ENCODE results near the gene RIPPLY3. TPM values are rescaled to one million over a fixed set of nuclear protein-coding genes. Genes with fewer than 3 reads are reported as not detected.
"Not testable (repeated sequence)": the region's sequence is repeated elsewhere in the genome, so short reads cannot be mapped to it uniquely, and the experiment has no call there.

The RIPPLY3 gene
- total and polyA plus RNA-seq, 8 donors: 0.18 to 0.65 (median 0.50) TPM; not detected in 4

DNA sequence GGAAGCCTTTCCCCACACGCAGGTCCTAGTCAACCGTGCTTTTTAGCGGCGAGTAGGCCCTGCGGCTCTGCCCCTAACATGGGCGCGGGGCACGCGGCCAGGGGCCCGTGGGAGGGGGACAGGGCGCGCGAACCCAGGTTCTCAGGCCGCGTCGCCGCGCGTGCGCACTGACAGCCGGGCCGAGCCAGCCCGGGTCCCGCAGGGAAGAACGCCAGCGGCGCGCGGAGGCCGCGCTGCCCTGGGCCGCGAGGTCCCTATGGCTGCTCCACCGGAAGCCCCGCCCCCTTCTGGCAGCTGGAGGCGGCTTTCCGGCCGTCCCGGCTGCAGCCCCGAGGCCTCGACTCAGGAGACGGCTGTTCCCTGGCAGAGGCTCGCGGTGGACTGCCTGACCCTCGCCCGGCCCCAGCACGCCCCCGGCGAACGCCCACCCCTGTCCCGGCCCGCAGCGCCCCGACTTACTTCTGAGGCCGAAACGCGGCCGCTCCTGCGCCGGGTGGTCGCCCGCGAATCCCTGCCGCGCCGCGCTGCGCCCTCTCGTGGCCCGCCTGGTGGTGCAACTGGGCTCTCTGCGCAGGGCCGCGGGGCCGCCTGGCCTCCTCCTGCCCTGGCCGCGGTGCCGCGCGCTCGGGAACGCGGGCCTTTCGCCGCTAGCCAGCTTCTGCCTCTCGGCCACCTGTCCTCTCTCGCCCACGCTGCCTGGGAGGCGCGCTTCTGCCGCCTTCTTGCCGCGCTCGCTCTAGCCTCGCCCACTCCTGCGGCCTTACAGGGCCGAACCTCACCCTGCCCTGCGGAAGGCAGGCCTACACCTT is 16.6 kb upstream of the RIPPLY3 start:
- H3K4me1 ChIP-seq: peaks cover 6 to 20% (median 16%) of the 10 kb centered on the region in 4 donors
- 2 to 6% (median 2%) methylated on average over 11 to 97 of the region's 97 CpGs for WGBS, 5 donors
- H3K27ac ChIP-seq: peak overlapping the region; percentile 89 to 96 (median 93)
- intact Hi-C loops (cut with DNase I; ENCODE audit: low total_unique reads): no loop called here
- peak; percentile 96 to 98 for DNase-seq
- TF ChIP-seq EP300 (IDR thresholded peaks at IDR 0.05) (no peak), POLR2AphosphoS5 (IDR thresholded peaks at IDR 0.05) (peak in 2 of 3 donors; percentile 37 to 54), POLR2A (IDR thresholded peaks at IDR 0.05) (no peak)
- TF ChIP-seq, protein P1, sequence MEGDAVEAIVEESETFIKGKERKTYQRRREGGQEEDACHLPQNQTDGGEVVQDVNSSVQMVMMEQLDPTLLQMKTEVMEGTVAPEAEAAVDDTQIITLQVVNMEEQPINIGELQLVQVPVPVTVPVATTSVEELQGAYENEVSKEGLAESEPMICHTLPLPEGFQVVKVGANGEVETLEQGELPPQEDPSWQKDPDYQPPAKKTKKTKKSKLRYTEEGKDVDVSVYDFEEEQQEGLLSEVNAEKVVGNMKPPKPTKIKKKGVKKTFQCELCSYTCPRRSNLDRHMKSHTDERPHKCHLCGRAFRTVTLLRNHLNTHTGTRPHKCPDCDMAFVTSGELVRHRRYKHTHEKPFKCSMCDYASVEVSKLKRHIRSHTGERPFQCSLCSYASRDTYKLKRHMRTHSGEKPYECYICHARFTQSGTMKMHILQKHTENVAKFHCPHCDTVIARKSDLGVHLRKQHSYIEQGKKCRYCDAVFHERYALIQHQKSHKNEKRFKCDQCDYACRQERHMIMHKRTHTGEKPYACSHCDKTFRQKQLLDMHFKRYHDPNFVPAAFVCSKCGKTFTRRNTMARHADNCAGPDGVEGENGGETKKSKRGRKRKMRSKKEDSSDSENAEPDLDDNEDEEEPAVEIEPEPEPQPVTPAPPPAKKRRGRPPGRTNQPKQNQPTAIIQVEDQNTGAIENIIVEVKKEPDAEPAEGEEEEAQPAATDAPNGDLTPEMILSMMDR (IDR thresholded peaks at IDR 0.05): peak in 5 of 7 experiments; percentile 47 to 96 (median 84)
- H3K9me3 ChIP-seq: peaks cover 0 to 6% (median 0%) of the 10 kb centered on the region in 4 donors
- H3K4me3 ChIP-seq: peak overlapping the region; percentile 52 to 66 (median 60)
- H3K27me3 ChIP-seq: peaks cover 0 to 11% (median 3%) of the 10 kb centered on the region in 3 donors
- no peaks in the 10 kb centered on the region for H3K36me3 ChIP-seq

DNA sequence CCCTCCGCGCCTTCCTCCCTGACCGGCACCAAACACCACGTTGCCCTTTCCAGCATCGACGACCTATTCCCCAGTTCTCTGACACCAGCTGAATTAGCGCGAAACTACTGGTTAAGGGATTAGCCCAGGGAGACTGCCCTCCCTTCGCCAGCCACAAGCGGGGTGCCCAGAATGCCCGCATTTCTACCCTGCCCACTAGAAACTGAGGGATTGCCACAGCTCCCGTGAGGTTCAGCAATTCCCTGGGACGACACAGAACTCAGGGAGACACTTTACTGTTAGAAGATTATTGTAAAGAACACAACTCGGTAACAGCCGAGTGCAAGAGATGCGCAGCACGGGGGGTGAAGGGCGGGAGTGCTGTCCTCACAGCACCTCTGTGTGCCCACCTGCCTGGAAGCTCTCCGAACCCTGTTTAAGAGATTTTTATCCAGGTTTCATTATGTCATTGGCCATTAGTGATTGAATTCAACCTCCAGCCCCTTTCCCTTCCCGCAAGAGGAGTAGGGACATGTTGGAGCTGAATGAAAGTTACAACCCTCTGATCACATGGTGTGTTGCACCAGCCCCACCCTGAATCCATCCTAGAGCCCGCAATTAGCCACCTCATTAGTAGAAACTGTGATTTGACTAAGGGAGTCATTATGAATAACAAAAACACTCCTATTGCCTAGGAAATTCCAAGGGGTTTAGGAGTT is 15.8 kb upstream of the RIPPLY3 start:
- H3K4me3 ChIP-seq: peak overlapping the region; percentile 52 to 66 (median 60)
- H3K4me1 ChIP-seq: peaks cover 6 to 20% (median 16%) of the 10 kb centered on the region in 4 donors
- H3K36me3 ChIP-seq: no peaks in the 10 kb centered on the region
- 62 to 69% (median 67%) methylated on average over 18 to 21 of the region's 21 CpGs for WGBS, 5 donors
- peaks cover 0 to 11% (median 3%) of the 10 kb centered on the region in 3 donors for H3K27me3 ChIP-seq
- H3K27ac ChIP-seq: peak overlapping the region; percentile 89 to 96 (median 93)
- intact Hi-C loops (cut with DNase I; ENCODE audit: low total_unique reads): no loop called here
- TF ChIP-seq POLR2AphosphoS5 (IDR thresholded peaks at IDR 0.05) (no peak), EP300 (IDR thresholded peaks at IDR 0.05) (no peak), POLR2A (IDR thresholded peaks at IDR 0.05) (no peak)
- TF ChIP-seq, protein P1 (IDR thresholded peaks at IDR 0.05): no peak
- H3K9me3 ChIP-seq: peaks cover 0 to 6% (median 0%) of the 10 kb centered on the region in 4 donors
- DNase-seq: no peak

DNA sequence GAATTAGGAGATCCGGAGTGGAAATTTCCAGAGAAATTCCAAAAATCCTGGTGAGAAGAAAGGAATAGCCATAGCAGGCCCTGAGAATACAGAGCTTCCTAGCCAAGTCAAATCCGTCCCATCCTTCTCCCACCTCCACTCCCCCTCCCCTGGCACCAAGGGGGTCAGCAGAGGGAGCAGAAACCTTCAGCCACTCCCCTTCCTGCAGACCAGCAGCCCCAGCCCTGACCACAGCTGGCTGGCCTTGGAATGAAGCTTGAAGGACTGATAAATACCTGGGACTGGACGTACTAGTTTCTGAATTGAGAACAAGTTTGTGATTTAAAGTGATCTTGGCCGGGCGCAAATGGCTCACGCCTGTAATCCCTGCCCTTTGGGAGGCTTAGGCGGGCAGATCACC is 13.8 kb upstream of the RIPPLY3 start:
- WGBS, 5 donors: 32 to 70% (median 56%) methylated on average over 7 of the region's 7 CpGs
- H3K9me3 ChIP-seq: peaks cover 0 to 6% (median 0%) of the 10 kb centered on the region in 4 donors
- TF ChIP-seq EP300 (IDR thresholded peaks at IDR 0.05): no peak
- TF ChIP-seq, protein P1 (IDR thresholded peaks at IDR 0.05): no peak
- TF ChIP-seq POLR2AphosphoS5 (IDR thresholded peaks at IDR 0.05): no peak
- no peak for TF ChIP-seq POLR2A (IDR thresholded peaks at IDR 0.05)
- no peaks in the 10 kb centered on the region for H3K36me3 ChIP-seq
- peak; percentile 34 to 39 for DNase-seq
- peaks cover 6 to 20% (median 16%) of the 10 kb centered on the region in 4 donors for H3K4me1 ChIP-seq
- intact Hi-C loops (cut with DNase I; ENCODE audit: low total_unique reads): no loop called here
- H3K27ac ChIP-seq: no peak overlapping the region
- no peak overlapping the region for H3K4me3 ChIP-seq
- H3K27me3 ChIP-seq: peaks cover 0 to 11% (median 3%) of the 10 kb centered on the region in 3 donors

DNA sequence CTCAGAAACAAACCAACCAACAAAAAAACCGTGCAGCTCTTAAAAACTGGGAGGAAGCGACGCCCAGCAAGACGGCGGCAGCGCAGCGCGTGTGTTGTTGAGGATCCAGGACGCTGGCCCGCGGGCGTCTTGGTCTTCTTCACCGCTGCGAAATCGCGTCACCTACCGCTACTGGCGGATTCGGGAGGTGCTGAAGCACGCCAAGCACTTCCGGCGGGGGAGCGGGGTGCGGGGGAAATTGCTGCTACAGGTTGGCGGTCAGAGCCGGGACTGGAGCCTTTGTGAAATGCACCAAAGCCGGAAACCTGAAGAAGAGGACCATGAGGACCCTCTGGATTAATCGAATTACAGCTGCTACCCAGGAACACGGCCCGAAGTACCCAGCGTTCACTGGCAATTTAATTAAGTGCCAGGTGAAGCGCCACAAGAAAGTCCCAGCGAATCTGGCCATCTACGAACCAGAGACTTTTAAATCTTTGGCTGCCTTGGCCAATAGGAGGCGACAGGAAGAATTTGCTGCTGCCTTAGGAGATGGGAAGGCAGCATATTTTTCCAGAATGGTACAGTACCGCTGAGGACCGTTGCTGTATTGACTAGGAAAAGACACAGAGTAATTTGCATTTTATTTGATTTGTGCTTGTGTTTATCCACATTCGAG is 11.9 kb upstream of the RIPPLY3 start:
- peak in 1 of 2 donors; percentile 52 for DNase-seq
- Histone ChIP-seq H3K27ac (no peak overlapping the region), H3K27me3 (peaks cover 0 to 11% (median 3%) of the 10 kb centered on the region in 3 donors), H3K4me1 (peaks cover 6 to 10% (median 6%) of the 10 kb centered on the region in 4 donors), H3K36me3 (no peaks in the 10 kb centered on the region), H3K9me3 (peaks cover 0 to 6% (median 0%) of the 10 kb centered on the region in 4 donors), H3K4me3 (peak overlapping the region in 2 of 4 donors; percentile 12)
- WGBS, 5 donors: 34 to 50% (median 46%) methylated on average over 34 to 38 of the region's 38 CpGs
- TF ChIP-seq POLR2AphosphoS5 (IDR thresholded peaks at IDR 0.05) (no peak), POLR2A (IDR thresholded peaks at IDR 0.05) (no peak), EP300 (IDR thresholded peaks at IDR 0.05) (no peak)
- TF ChIP-seq, protein P1 (IDR thresholded peaks at IDR 0.05): no peak
- intact Hi-C loops (cut with DNase I; ENCODE audit: low total_unique reads): no loop called here

DNA sequence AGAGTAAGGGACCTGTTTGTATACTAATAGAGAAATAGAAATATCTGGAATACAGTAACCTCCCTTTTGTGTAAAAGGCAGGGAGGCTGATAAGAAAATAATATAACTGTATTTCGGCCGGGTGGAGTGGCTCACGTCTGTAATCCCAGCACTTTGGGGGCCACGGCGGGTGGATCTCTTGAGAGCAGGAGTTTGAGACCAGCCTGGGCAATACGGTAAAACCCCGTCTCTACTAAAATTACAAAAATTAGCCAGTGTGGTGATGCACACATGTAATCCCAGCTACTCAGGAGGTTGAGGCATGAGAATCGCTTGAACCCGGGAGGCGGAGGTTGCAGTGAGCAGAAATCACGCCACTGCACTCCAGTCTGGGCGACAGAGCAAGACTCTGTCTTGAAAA is 11.2 kb upstream of the RIPPLY3 start:
- H3K4me3 ChIP-seq; H3K9me3 ChIP-seq; H3K4me1 ChIP-seq; intact Hi-C loops (cut with DNase I; ENCODE audit: low total_unique reads); H3K36me3 ChIP-seq; DNase-seq; H3K27ac ChIP-seq: not testable (repeated sequence)
- 89 to 93% (median 92%) methylated on average over 12 of the region's 12 CpGs for WGBS, 5 donors
- H3K27me3 ChIP-seq: peaks cover 0 to 11% (median 3%) of the 10 kb centered on the region in 3 donors

Measured in stomach (tissue), 9 donors.